Transverse colon (tissue), 4 donors: ENCODE results near the gene STMN1. TPM values are rescaled to one million over a fixed set of nuclear protein-coding genes. Genes with fewer than 3 reads are reported as not detected.
"Not testable (repeated sequence)": the region's sequence is repeated elsewhere in the genome, so short reads cannot be mapped to it uniquely, and the experiment has no call there.

Experiments
- DNase-seq: peaks from one replicate; pipeline ENCODE4 v3.0.0-alpha.2; 2019
- H3K27ac ChIP-seq, 4 donors: fragments of 200-600 bp; sonication (generic); 2 replicates each; pipeline ENCODE4 v1.5.1; 2016 to 2018; ENCODE audit warnings: inconsistent platforms in 4 of 4
- H3K27me3 ChIP-seq: fragments of 200-600 bp; sonication (generic); 2 replicates; pipeline ENCODE4 v1.5.1; 2017; ENCODE audit warnings: inconsistent platforms
- H3K36me3 ChIP-seq, 4 donors: fragments of 200-600 bp; sonication (generic); 2 replicates each; pipeline ENCODE4 v1.5.1; 2017 to 2019; ENCODE audit warnings: inconsistent platforms in 4 of 4
- H3K4me1 ChIP-seq, 4 donors: fragments of 200-600 bp; sonication (generic); 2 replicates each; pipeline ENCODE4 v1.5.1; 2017 to 2020; ENCODE audit warnings: inconsistent platforms in 4 of 4
- H3K4me3 ChIP-seq, 4 donors: fragments of 200-600 bp; sonication (generic); 1 replicate in 1 of 4; 2 replicates in 3 of 4; pipeline versions ENCODE4 v1.5.1 to v1.6.1; 2017 to 2019; ENCODE audit warnings: inconsistent platforms in 4 of 4
- H3K9me3 ChIP-seq, 2 donors: fragments of 200-600 bp; sonication (generic); 2 replicates each; pipeline ENCODE4 v1.5.1; 2017 to 2019; ENCODE audit warnings: inconsistent platforms in 2 of 2
- EP300 ChIP-seq: sonication (generic); formaldehyde crosslinking; IDR thresholded peaks from one replicate; pipeline ENCODE4 v1.6.1; 2017; ENCODE audit warnings: antibody characterized with exemption, low read depth
- POLR2A ChIP-seq: fragments of 450-650 bp; IDR thresholded peaks from one replicate; pipeline ENCODE4 v1.6.1; 2016; ENCODE audit warnings: antibody characterized with exemption, mild to moderate bottlenecking, moderate library complexity
- POLR2AphosphoS5 ChIP-seq, 3 donors: sonication (generic); formaldehyde crosslinking; IDR thresholded peaks; one replicate each; pipeline ENCODE4 v1.6.1; 2016; ENCODE audit warnings: antibody characterized with exemption in 3 of 3
- WGBS, 2 donors: methylation state at CpG; one replicate each; pipeline ENCODE4 v1.1.5; 2018; ENCODE audit warnings: low coverage in 1 of 2; 5-methylcytosine and 5-hydroxymethylcytosine counted together
- in situ Hi-C, 4 donors: fragments of 200-750 bp; cut with MboI; loops; one replicate each; pipeline versions ENCODE4 v1.15.0 to v1.15.1; 2017; ENCODE audit warnings: low sequenced_read_pairs in 3 of 4, low pct_ligation_motif_present in 1 of 4, low pct_unique_long_range_greater_than_20kb in 1 of 4
- intact Hi-C: fragments of 100-400 bp; cut with DNase I; formaldehyde crosslinking; loops from one replicate; pipeline ENCODE4 v1.15.1; 2023; ENCODE audit warnings: low total_unique reads
- total RNA-seq, 4 donors: library from RNA; depleted of rRNA; stranded (reverse); fragments of >200 nt; gene quantifications; one replicate each; pipeline ENCODE4 v1.1.0, GENCODE V29; 2016
- TF ChIP-seq, protein P1 (sequence below), 5 experiments: fragments of 200-600 bp in 3 of 5; fragments of 450-650 bp in 2 of 5; sonication (generic) in 3 of 5; IDR thresholded peaks; 1 replicate in 2 of 5; 2 replicates in 3 of 5; pipeline ENCODE4 v1.5.1; 2016 to 2017; ENCODE audit warnings: antibody characterized with exemption in 5 of 5, inconsistent platforms in 3 of 5, mild to moderate bottlenecking in 2 of 5, moderate library complexity in 1 of 5

STMN1 gene
- total RNA-seq, 4 donors from 2014 or later, result 6.4 to 24.3 (median 16.5) TPM

DNA sequence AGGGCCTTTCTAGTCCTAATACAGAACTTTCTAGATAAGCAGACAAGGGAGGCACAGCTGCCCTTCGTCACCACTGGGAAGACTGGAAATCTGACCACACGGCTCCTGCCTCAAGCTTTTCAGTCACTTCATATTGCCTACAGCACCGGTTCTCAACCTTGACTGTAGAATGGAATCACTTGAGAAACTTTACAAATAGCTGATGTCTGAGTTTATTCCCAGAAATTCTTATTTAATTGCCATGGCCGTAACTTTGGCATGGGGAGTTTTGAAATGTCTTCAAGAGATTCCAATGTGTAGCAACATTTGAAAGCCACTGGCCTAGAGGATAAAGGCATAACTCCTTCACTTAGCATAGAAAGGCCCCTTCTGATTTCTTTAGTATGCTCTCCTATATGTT, 42.4 kb upstream of the STMN1 start:
- Histone ChIP-seq H3K4me1 (peaks cover 0 to 9% (median 0%) of the 10 kb centered on the region in 4 donors), H3K27me3 (no peaks in the 10 kb centered on the region), H3K36me3 (no peaks in the 10 kb centered on the region), H3K9me3 (peaks cover 7% of the 10 kb centered on the region in 2 donors), H3K4me3 (no peak overlapping the region), H3K27ac (no peak overlapping the region)
- in situ Hi-C loops, result no loop called here
- no peak for TF ChIP-seq POLR2AphosphoS5 (IDR thresholded peaks at IDR 0.05)
- no peak for TF ChIP-seq EP300
- TF ChIP-seq, protein P1, sequence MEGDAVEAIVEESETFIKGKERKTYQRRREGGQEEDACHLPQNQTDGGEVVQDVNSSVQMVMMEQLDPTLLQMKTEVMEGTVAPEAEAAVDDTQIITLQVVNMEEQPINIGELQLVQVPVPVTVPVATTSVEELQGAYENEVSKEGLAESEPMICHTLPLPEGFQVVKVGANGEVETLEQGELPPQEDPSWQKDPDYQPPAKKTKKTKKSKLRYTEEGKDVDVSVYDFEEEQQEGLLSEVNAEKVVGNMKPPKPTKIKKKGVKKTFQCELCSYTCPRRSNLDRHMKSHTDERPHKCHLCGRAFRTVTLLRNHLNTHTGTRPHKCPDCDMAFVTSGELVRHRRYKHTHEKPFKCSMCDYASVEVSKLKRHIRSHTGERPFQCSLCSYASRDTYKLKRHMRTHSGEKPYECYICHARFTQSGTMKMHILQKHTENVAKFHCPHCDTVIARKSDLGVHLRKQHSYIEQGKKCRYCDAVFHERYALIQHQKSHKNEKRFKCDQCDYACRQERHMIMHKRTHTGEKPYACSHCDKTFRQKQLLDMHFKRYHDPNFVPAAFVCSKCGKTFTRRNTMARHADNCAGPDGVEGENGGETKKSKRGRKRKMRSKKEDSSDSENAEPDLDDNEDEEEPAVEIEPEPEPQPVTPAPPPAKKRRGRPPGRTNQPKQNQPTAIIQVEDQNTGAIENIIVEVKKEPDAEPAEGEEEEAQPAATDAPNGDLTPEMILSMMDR (IDR thresholded peaks at IDR 0.05), result no peak
- TF ChIP-seq POLR2A, result no peak
- WGBS, 2 donors, result 66 to 100% methylated on average over 1 to 4 of the region's 4 CpGs
- no peak for DNase-seq
- intact Hi-C loops, result no loop called here

DNA sequence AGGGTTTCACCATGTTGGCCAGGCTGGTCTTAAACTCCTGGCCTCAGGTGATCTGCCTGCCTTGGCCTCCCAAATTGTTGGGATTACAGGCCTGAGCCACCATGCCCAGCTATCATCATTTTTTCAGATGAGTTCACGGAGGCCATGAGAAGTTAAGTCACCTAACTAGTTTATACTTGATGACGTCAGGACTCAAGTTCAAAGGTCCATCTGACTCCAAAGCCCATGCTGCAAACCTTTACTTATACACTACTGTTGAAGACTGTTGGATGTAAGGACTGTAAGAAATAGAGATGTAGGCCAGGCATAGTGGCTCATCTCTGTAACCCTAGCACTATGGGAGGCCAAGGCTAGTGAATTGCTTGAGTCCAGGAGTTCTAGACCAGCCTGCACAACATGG, 40.8 kb upstream of the STMN1 start:
- no peak for TF ChIP-seq POLR2A
- no peak for TF ChIP-seq EP300
- TF ChIP-seq, protein P1 (IDR thresholded peaks at IDR 0.05), result no peak
- no peaks in the 10 kb centered on the region for H3K4me1 ChIP-seq
- H3K4me3 ChIP-seq, result no peak overlapping the region
- intact Hi-C loops, result no loop called here
- no peak overlapping the region for H3K27ac ChIP-seq
- H3K36me3 ChIP-seq, result no peaks in the 10 kb centered on the region
- DNase-seq, result no peak
- in situ Hi-C loops, result no loop called here
- no peaks in the 10 kb centered on the region for H3K27me3 ChIP-seq
- WGBS, 2 donors, result 40 to 75% methylated on average over 1 to 2 of the region's 2 CpGs
- peaks cover 8 to 9% of the 10 kb centered on the region in 2 donors for H3K9me3 ChIP-seq

DNA sequence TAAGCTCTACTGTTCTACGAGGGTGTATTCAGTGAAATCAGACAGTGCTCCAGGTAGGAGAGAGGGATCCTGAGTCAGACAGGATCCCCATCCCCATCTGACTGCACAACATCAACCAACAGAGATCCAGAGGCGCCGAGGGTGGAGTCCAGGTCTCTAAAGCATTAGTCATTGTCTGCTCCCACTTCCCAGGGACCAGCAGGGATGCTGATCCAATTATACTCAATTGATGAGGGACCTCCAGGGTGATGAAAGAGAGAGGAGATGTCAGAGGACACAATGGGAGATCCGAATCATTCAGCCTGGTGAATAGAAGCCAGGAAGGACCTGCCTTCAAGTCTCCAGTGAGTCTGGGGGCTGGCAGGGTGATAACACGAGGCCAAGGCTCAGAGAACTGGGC, 39.5 kb upstream of the STMN1 start:
- H3K9me3 ChIP-seq, result peaks cover 8 to 9% of the 10 kb centered on the region in 2 donors
- no peak for DNase-seq
- 95% methylated on average over 5 of the region's 5 CpGs; no CpG with 5 or more reads in 1 of the 2 donors for WGBS, 2 donors
- no peak overlapping the region for H3K4me3 ChIP-seq
- H3K36me3 ChIP-seq, result no peaks in the 10 kb centered on the region
- H3K27ac ChIP-seq, result no peak overlapping the region
- intact Hi-C loops (no loop called here), in situ Hi-C loops (no loop called here)
- no peak for TF ChIP-seq POLR2AphosphoS5 (IDR thresholded peaks at IDR 0.05)
- no peak for TF ChIP-seq EP300
- TF ChIP-seq, protein P1 (IDR thresholded peaks at IDR 0.05), result no peak
- H3K27me3 ChIP-seq, result no peaks in the 10 kb centered on the region
- H3K4me1 ChIP-seq, result no peaks in the 10 kb centered on the region

DNA sequence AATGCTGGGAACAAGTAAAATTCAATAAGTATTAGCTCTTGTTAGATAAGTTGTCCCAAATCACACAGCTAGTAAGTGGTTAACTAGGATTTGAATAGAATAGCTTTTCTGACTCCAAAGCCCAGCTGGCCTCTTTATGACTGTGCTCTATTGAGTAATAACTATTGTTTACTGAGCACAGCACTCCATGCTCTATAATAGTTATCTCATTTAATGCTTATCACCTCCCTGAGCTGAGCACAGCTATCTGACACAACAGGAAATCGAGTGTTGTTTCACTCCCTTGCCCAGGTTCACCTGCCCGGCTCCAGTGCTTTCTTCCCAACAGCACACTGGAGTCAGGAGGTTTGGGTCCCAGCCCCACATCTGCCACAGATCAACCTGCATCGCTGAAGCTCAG, 38.8 kb upstream of the STMN1 start:
- H3K4me3 ChIP-seq, result no peak overlapping the region
- no peaks in the 10 kb centered on the region for H3K4me1 ChIP-seq
- no peak for DNase-seq
- H3K36me3 ChIP-seq, result no peaks in the 10 kb centered on the region
- in situ Hi-C loops, result no loop called here
- TF ChIP-seq EP300, result no peak
- no peak for TF ChIP-seq POLR2A
- TF ChIP-seq, protein P1 (IDR thresholded peaks at IDR 0.05), result no peak
- no peak for TF ChIP-seq POLR2AphosphoS5 (IDR thresholded peaks at IDR 0.05)
- H3K9me3 ChIP-seq, result peaks cover 8 to 9% of the 10 kb centered on the region in 2 donors
- 40 to 54% methylated on average over 1 to 3 of the region's 3 CpGs for WGBS, 2 donors
- H3K27me3 ChIP-seq, result no peaks in the 10 kb centered on the region
- intact Hi-C loops, result no loop called here
- no peak overlapping the region for H3K27ac ChIP-seq

DNA sequence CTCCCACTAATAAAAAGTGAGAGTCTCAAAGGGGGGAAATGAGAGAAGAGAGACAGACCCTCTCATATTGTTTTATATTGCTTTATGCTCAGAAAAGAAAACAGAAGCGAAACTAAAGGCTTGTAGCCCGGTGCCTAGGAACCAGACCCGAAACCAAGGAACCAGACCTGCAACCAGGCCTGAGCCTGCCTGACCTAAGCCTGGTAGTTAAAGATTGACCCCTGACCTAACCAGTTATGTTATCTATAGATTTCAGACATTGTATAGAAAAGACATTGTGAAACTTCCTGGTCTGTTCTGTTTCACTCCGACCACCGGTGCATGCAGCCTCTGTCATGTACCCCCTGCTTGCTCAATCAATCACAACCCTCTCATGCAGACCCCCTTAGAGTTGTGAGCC, 37.3 kb upstream of the STMN1 start:
- H3K27me3 ChIP-seq, in situ Hi-C loops, intact Hi-C loops, H3K4me1 ChIP-seq, H3K36me3 ChIP-seq, H3K27ac ChIP-seq, H3K4me3 ChIP-seq, DNase-seq, H3K9me3 ChIP-seq: not testable (repeated sequence)
- WGBS, 2 donors, result 80 to 84% methylated on average over 4 to 5 of the region's 5 CpGs
